Breast epithelium (tissue), 4 donors: Measurements from ENCODE around the gene AIG1. TPM values are rescaled to one million over a fixed set of nuclear protein-coding genes. Genes with fewer than 3 reads are reported as not detected.

Source experiments
- DNase-seq, 2 donors: peaks; one replicate each; pipeline ENCODE4 v3.0.0-alpha.2; 2019; ENCODE audit warnings: low spot score in 2 of 2
- H3K27ac ChIP-seq, 2 donors: fragments of 200-600 bp; sonication (generic) in 1 of 2; one replicate each; pipeline ENCODE4 v1.5.1; 2016 to 2019; ENCODE audit warnings: mild to moderate bottlenecking in 1 of 2
- H3K27me3 ChIP-seq, 2 donors: fragments of 200-600 bp; sonication (generic) in 1 of 2; one replicate each; pipeline versions ENCODE4 v1.5.1 to v1.6.0; 2017 to 2019; ENCODE audit warnings: control low read depth in 1 of 2, mild to moderate bottlenecking in 1 of 2
- H3K36me3 ChIP-seq: fragments of 200-600 bp; one replicate; pipeline ENCODE4 v1.5.1; 2019
- H3K4me1 ChIP-seq, 2 donors: fragments of 200-600 bp; sonication (generic); one replicate each; pipeline ENCODE4 v1.5.1; 2016 to 2019; ENCODE audit warnings: control low read depth in 1 of 2
- H3K4me3 ChIP-seq, 3 donors: fragments of 200-600 bp; sonication (generic); 1 replicate in 2 of 3; 2 replicates in 1 of 3; pipeline ENCODE4 v1.5.1; 2016 to 2019; ENCODE audit warnings: mild to moderate bottlenecking in 3 of 3, moderate library complexity in 2 of 3
- H3K9me3 ChIP-seq, 2 donors: fragments of 200-600 bp; sonication (generic) in 1 of 2; one replicate each; pipeline ENCODE4 v1.5.1; 2016 to 2019; ENCODE audit warnings: control low read depth in 1 of 2
- POLR2A ChIP-seq: fragments of 450-650 bp; IDR thresholded peaks from one replicate; pipeline ENCODE4 v1.6.1; 2016; ENCODE audit warnings: antibody characterized with exemption, mild to moderate bottlenecking, moderate library complexity
- POLR2AphosphoS5 ChIP-seq, 3 donors: sonication (generic); formaldehyde crosslinking; IDR thresholded peaks; one replicate each; pipeline ENCODE4 v1.6.1; 2017; ENCODE audit warnings: antibody characterized with exemption in 3 of 3
- intact Hi-C: fragments of 100-400 bp; cut with DNase I; formaldehyde crosslinking; loops from one replicate; pipeline ENCODE4 v1.15.1; 2023; ENCODE audit warnings: low total_unique reads
- total RNA-seq, 3 donors: library from RNA; depleted of rRNA; stranded (reverse); fragments of >200 nt; gene quantifications; one replicate each; pipeline ENCODE4 v1.1.0, GENCODE V29; 2016
- TF ChIP-seq, protein P1 (sequence below), 3 donors: fragments of 450-650 bp; IDR thresholded peaks; one replicate each; pipeline ENCODE4 v1.5.1; 2016 to 2017; ENCODE audit warnings: antibody characterized with exemption in 3 of 3, mild to moderate bottlenecking in 3 of 3, moderate library complexity in 3 of 3

AIG1 gene
- total RNA-seq, 3 donors from 2014 or later, result 43.0 to 53.6 (median 44.2) TPM

DNA sequence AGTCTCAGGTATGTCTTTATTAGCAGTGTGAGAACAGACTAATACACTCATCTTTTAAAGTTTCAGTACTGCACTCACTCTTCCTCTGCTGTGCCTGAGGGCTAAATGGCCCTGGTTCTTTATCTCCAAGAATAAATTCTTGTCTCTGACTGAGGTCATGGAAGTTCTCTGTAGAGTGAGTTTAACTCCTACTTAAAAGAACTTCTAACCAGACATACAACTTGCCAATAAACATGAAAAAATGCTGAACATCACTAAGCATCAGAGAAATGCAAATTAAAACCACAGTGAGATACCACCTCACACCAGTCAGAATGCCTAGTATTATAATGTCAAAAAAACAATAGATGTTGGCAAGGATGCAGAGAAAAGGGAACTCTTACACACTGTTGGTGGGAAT lies 316.2 kb downstream of the AIG1 start:
- TF ChIP-seq POLR2AphosphoS5 (IDR thresholded peaks at IDR 0.05) (no peak), POLR2A (no peak)
- TF ChIP-seq, protein P1, sequence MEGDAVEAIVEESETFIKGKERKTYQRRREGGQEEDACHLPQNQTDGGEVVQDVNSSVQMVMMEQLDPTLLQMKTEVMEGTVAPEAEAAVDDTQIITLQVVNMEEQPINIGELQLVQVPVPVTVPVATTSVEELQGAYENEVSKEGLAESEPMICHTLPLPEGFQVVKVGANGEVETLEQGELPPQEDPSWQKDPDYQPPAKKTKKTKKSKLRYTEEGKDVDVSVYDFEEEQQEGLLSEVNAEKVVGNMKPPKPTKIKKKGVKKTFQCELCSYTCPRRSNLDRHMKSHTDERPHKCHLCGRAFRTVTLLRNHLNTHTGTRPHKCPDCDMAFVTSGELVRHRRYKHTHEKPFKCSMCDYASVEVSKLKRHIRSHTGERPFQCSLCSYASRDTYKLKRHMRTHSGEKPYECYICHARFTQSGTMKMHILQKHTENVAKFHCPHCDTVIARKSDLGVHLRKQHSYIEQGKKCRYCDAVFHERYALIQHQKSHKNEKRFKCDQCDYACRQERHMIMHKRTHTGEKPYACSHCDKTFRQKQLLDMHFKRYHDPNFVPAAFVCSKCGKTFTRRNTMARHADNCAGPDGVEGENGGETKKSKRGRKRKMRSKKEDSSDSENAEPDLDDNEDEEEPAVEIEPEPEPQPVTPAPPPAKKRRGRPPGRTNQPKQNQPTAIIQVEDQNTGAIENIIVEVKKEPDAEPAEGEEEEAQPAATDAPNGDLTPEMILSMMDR (IDR thresholded peaks at IDR 0.05), result no peak
- no peak overlapping the region for H3K27ac ChIP-seq
- no peaks in the 10 kb centered on the region for H3K9me3 ChIP-seq
- H3K27me3 ChIP-seq, result no peaks in the 10 kb centered on the region
- no peaks in the 10 kb centered on the region for H3K4me1 ChIP-seq
- H3K36me3 ChIP-seq, result no peaks in the 10 kb centered on the region
- no peak overlapping the region for H3K4me3 ChIP-seq
- DNase-seq, result no peak
- intact Hi-C loops, result no loop called here

- H3K9me3 ChIP-seq, result peaks cover 0 to 3% of the 10 kb centered on the region in 2 donors
- TF ChIP-seq POLR2A (no peak), POLR2AphosphoS5 (IDR thresholded peaks at IDR 0.05) (no peak)
- TF ChIP-seq, protein P1 (IDR thresholded peaks at IDR 0.05), result no peak
- no peaks in the 10 kb centered on the region for H3K4me1 ChIP-seq
- no peaks in the 10 kb centered on the region for H3K36me3 ChIP-seq
- DNase-seq, result no peak
- H3K4me3 ChIP-seq, result no peak overlapping the region
- H3K27ac ChIP-seq, result no peak overlapping the region
- intact Hi-C loops, result no loop called here
- H3K27me3 ChIP-seq, result no peaks in the 10 kb centered on the region
These were observed 324.9 kb downstream of the AIG1 start for GRCh38 chr6:143385636-143386035.

- no peak overlapping the region for H3K4me3 ChIP-seq
- no peaks in the 10 kb centered on the region for H3K9me3 ChIP-seq
- H3K27ac ChIP-seq, result no peak overlapping the region
- TF ChIP-seq, protein P1 (IDR thresholded peaks at IDR 0.05), result no peak
- no peak for TF ChIP-seq POLR2AphosphoS5 (IDR thresholded peaks at IDR 0.05)
- no peak for TF ChIP-seq POLR2A
- H3K36me3 ChIP-seq, result no peaks in the 10 kb centered on the region
- no peaks in the 10 kb centered on the region for H3K27me3 ChIP-seq
- DNase-seq, result no peak
- H3K4me1 ChIP-seq, result no peaks in the 10 kb centered on the region
- intact Hi-C loops, result no loop called here
These were observed 329.6 kb downstream of the AIG1 start for GRCh38 chr6:143390278-143390677.

Other genes starting within 250 kb of the AIG1 start
- 10 to 100 TPM; 20.6 to 25.0 (median 23.9) TPM for gene HIVEP2, start 115.7 kb upstream of the AIG1 start, total RNA-seq